HEK293 (cell line): ENCODE data around the gene BIN1.

Experiments
- CTCF ChIA-PET: fragments of 350-600 bp; formaldehyde crosslinking; extraction: SDS; loops from one replicate; lab custom pipeline; 2021; ENCODE audit warnings: antibody characterized with exemption; lab: Yijun Ruan, JAX
- POLR2A ChIA-PET: fragments of 300-600 bp; formaldehyde crosslinking; extraction: SDS; loops from one replicate; lab custom pipeline; 2020; ENCODE audit warnings: antibody characterized with exemption, inconsistent platforms; lab: Yijun Ruan, JAX
- H3K27ac ChIP-seq: fragments of 200-500 bp; sonication (Bioruptor generic); 2 replicates; pipeline ENCODE4 v1.5.1; 2014; ENCODE audit warnings: low read depth, low read length, control low read depth, inconsistent platforms; ENCODE audit errors: extremely low read depth
- H3K36me3 ChIP-seq, 2 experiments: fragments of 200-500 bp in 1 of 2; sonication (Bioruptor generic) in 1 of 2; 1 replicate in 1 of 2; 2 replicates in 1 of 2; pipeline ENCODE4 v1.5.1; 2014 to 2017; ENCODE audit warnings: inconsistent platforms in 2 of 2, low read length in 2 of 2; ENCODE audit not compliant: control insufficient read depth in 2 of 2, insufficient read depth in 1 of 2
- H3K4me1 ChIP-seq: fragments of 200-500 bp; sonication (Bioruptor generic); 2 replicates; pipeline ENCODE4 v1.5.1; 2014; ENCODE audit warnings: mild to moderate bottlenecking, low read length, inconsistent platforms; ENCODE audit not compliant: control insufficient read depth, insufficient read depth
- H3K4me3 ChIP-seq: 2 replicates; pipeline ENCODE4 v1.5.1; 2011; ENCODE audit warnings: low read depth, mild to moderate bottlenecking, control low read depth, low read length, moderate library complexity
- H3K9me3 ChIP-seq: fragments of 200-500 bp; sonication (Bioruptor generic); 2 replicates; pipeline ENCODE4 v1.5.1; 2014; ENCODE audit warnings: low read depth, low read length, inconsistent platforms; ENCODE audit not compliant: control insufficient read depth, insufficient read depth
- BCL11A ChIP-seq: fragments of 450-650 bp; formaldehyde crosslinking; IDR thresholded peaks from 2 replicates; pipeline ENCODE4 v1.5.1; 2016; ENCODE audit warnings: low read depth, missing biosample characterization, missing genetic modification characterization
- HOXA7 ChIP-seq: sonication (generic); formaldehyde crosslinking; IDR thresholded peaks from 2 replicates; pipeline ENCODE4 v1.8.1; 2022; ENCODE audit warnings: missing genetic modification reagents, borderline replicate concordance
- WT1 ChIP-seq: fragments of 450-650 bp; formaldehyde crosslinking; IDR thresholded peaks from 2 replicates; pipeline ENCODE4 v1.5.1; 2016; ENCODE audit warnings: missing biosample characterization, missing genetic modification characterization
- ZBTB26 ChIP-seq: fragments of 450-650 bp; formaldehyde crosslinking; optimal IDR thresholded peaks from 2 replicates; pipeline ENCODE3; 2016; ENCODE audit warnings: missing biosample characterization, mild to moderate bottlenecking, missing genetic modification characterization
- ZBTB49 ChIP-seq: fragments of 450-650 bp; formaldehyde crosslinking; IDR thresholded peaks from 2 replicates; pipeline ENCODE4 v1.5.1; 2016; ENCODE audit warnings: missing biosample characterization, missing genetic modification characterization, low read depth
- ZBTB6 ChIP-seq: fragments of 450-650 bp; formaldehyde crosslinking; IDR thresholded peaks from 2 replicates; pipeline ENCODE4 v1.5.1; 2017; ENCODE audit warnings: missing biosample characterization, missing genetic modification characterization
- ZNF114 ChIP-seq: fragments of 450-650 bp; formaldehyde crosslinking; IDR thresholded peaks from 2 replicates; pipeline ENCODE4 v1.5.0; 2017; ENCODE audit warnings: missing biosample characterization, missing genetic modification characterization
- ZNF138 ChIP-seq: fragments of 450-650 bp; formaldehyde crosslinking; IDR thresholded peaks from 2 replicates; pipeline ENCODE4 v1.5.1; 2016; ENCODE audit warnings: missing biosample characterization, missing genetic modification characterization, borderline replicate concordance
- ZNF16 ChIP-seq: fragments of 450-650 bp; formaldehyde crosslinking; IDR thresholded peaks from 2 replicates; pipeline ENCODE4 v1.5.1; 2016; ENCODE audit warnings: low read depth, missing biosample characterization, missing genetic modification characterization
- ZNF223 ChIP-seq: fragments of 450-650 bp; formaldehyde crosslinking; IDR thresholded peaks from 2 replicates; pipeline ENCODE4 v1.5.1; 2016; ENCODE audit warnings: missing biosample characterization, missing genetic modification characterization
- ZNF23 ChIP-seq: fragments of 450-650 bp; formaldehyde crosslinking; IDR thresholded peaks from 2 replicates; pipeline ENCODE4 v1.5.1; 2016; ENCODE audit warnings: missing biosample characterization, missing genetic modification characterization, borderline replicate concordance
- ZNF248 ChIP-seq: fragments of 450-650 bp; formaldehyde crosslinking; IDR thresholded peaks from 2 replicates; pipeline ENCODE4 v1.5.1; 2017; ENCODE audit warnings: missing biosample characterization, missing genetic modification characterization
- ZNF292 ChIP-seq: fragments of 450-650 bp; formaldehyde crosslinking; IDR thresholded peaks from 2 replicates; pipeline ENCODE4 v1.5.1; 2016; ENCODE audit warnings: low read depth, missing biosample characterization, missing genetic modification characterization, borderline replicate concordance
- ZNF324 ChIP-seq: fragments of 450-650 bp; formaldehyde crosslinking; IDR thresholded peaks from 2 replicates; pipeline ENCODE4 v1.5.1; 2016; ENCODE audit warnings: missing biosample characterization, missing genetic modification characterization
- ZNF350 ChIP-seq: fragments of 450-650 bp; formaldehyde crosslinking; IDR thresholded peaks from 2 replicates; pipeline ENCODE4 v1.5.0; 2017; ENCODE audit warnings: missing biosample characterization, mild to moderate bottlenecking, missing genetic modification characterization
- ZNF362 ChIP-seq: fragments of 450-650 bp; formaldehyde crosslinking; IDR thresholded peaks from 2 replicates; pipeline ENCODE4 v1.5.1; 2016; ENCODE audit warnings: missing biosample characterization, missing genetic modification characterization
- ZNF548 ChIP-seq: fragments of 450-650 bp; formaldehyde crosslinking; IDR thresholded peaks from 2 replicates; pipeline ENCODE4 v1.5.1; 2016; ENCODE audit warnings: missing biosample characterization, missing genetic modification characterization
- ZNF561 ChIP-seq: fragments of 450-650 bp; IDR thresholded peaks from 2 replicates; pipeline ENCODE4 v1.5.1; 2018; ENCODE audit warnings: missing biosample characterization, missing genetic modification characterization, borderline replicate concordance
- ZNF610 ChIP-seq: fragments of 450-650 bp; formaldehyde crosslinking; IDR thresholded peaks from 2 replicates; pipeline ENCODE4 v1.5.1; 2016; ENCODE audit warnings: missing biosample characterization, missing genetic modification characterization, borderline replicate concordance
- ZNF626 ChIP-seq: fragments of 450-650 bp; sonication (Bioruptor Pico); formaldehyde crosslinking; IDR thresholded peaks from 2 replicates; pipeline ENCODE4 v1.5.1; 2018; ENCODE audit warnings: missing biosample characterization, missing genetic modification characterization, inconsistent platforms
- ZNF654 ChIP-seq: fragments of 450-650 bp; formaldehyde crosslinking; IDR thresholded peaks from 2 replicates; pipeline ENCODE4 v1.5.1; 2016; ENCODE audit warnings: low read depth, missing biosample characterization, missing genetic modification characterization
- ZNF660 ChIP-seq: fragments of 450-650 bp; IDR thresholded peaks from 2 replicates; pipeline ENCODE4 v1.5.1; 2018; ENCODE audit warnings: missing biosample characterization, mild to moderate bottlenecking, missing genetic modification characterization
- ZNF677 ChIP-seq: fragments of 450-650 bp; IDR thresholded peaks from 2 replicates; pipeline ENCODE4 v1.5.0; 2018; ENCODE audit warnings: missing biosample characterization, mild to moderate bottlenecking, missing genetic modification characterization, moderate library complexity
- ZNF791 ChIP-seq: fragments of 450-650 bp; formaldehyde crosslinking; IDR thresholded peaks from 2 replicates; pipeline ENCODE4 v1.5.1; 2016; ENCODE audit warnings: missing biosample characterization, missing genetic modification characterization
- ZNF830 ChIP-seq: fragments of 450-650 bp; IDR thresholded peaks from 2 replicates; pipeline ENCODE4 v1.5.0; 2018; ENCODE audit warnings: missing biosample characterization, missing genetic modification characterization, low read depth, mild to moderate bottlenecking, moderate library complexity
- TF ChIP-seq, protein P1 (sequence below): fragments of 450-650 bp; formaldehyde crosslinking; IDR thresholded peaks from 2 replicates; pipeline ENCODE4 v1.5.1; 2017; ENCODE audit warnings: missing biosample characterization, missing genetic modification characterization

The BIN1 gene

GRCh38 chr2:127015106-127015910, 91.6 kb downstream of the BIN1 start:
- no peaks in the 10 kb centered on the region for H3K4me1 ChIP-seq
- H3K4me3 ChIP-seq: no peak overlapping the region
- POLR2A ChIA-PET: no interaction called here
- TF ChIP-seq ZNF610 (tag by site-specific recombination): no peak
- TF ChIP-seq BCL11A: no peak
- TF ChIP-seq ZNF654 (tag by site-specific recombination): no peak
- TF ChIP-seq ZNF248 (tag by site-specific recombination): no peak
- TF ChIP-seq ZNF561: no peak
- TF ChIP-seq ZNF223: no peak
- TF ChIP-seq ZNF324 (tag by site-specific recombination): no peak
- TF ChIP-seq ZBTB49 (tag by site-specific recombination): no peak
- no peak for TF ChIP-seq ZNF660 (tag by site-specific recombination)
- no peak for TF ChIP-seq ZNF830
- no peak for TF ChIP-seq ZNF677 (tag by site-specific recombination)
- no peak for TF ChIP-seq ZNF548 (tag by site-specific recombination)
- no peak for TF ChIP-seq ZNF23 (tag by site-specific recombination)
- TF ChIP-seq ZNF292 (tag by site-specific recombination): no peak
- TF ChIP-seq, protein P1, sequence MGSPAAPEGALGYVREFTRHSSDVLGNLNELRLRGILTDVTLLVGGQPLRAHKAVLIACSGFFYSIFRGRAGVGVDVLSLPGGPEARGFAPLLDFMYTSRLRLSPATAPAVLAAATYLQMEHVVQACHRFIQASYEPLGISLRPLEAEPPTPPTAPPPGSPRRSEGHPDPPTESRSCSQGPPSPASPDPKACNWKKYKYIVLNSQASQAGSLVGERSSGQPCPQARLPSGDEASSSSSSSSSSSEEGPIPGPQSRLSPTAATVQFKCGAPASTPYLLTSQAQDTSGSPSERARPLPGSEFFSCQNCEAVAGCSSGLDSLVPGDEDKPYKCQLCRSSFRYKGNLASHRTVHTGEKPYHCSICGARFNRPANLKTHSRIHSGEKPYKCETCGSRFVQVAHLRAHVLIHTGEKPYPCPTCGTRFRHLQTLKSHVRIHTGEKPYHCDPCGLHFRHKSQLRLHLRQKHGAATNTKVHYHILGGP: no peak
- no peak for TF ChIP-seq ZNF626 (tag by site-specific recombination)
- TF ChIP-seq ZBTB26 (tag by site-specific recombination): no peak
- TF ChIP-seq ZNF791 (tag by site-specific recombination): no peak
- H3K9me3 ChIP-seq: no peaks in the 10 kb centered on the region
- CTCF ChIA-PET: no interaction called here
- H3K27ac ChIP-seq: no peak overlapping the region
- H3K36me3 ChIP-seq: no peaks in the 10 kb centered on the region

DNA sequence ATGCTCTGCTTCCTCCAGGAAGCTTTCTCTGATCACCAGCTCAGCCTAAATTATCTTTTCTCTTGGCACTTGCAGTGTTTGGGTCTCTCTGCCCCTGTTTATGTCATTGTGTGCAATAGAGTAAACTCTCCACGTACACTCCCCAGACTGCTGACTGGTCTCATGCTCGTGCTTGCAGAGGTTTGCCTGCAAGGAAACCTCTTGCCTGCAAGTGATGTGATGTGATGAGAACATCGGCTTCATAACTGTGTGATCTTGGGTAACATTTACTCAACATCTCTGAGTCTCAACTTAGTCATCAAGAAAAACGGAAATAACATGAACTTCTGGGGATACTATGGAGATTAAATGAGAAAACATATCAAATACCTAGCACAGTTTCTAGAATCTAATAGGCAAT, 92.3 kb downstream of the BIN1 start:
- H3K27ac ChIP-seq: no peak overlapping the region
- CTCF ChIA-PET: interaction anchor here (0.6 kb wide), 1 partner anchor 1959 kb away, joined by 3 read pairs; no protein-coding TSS in a partner anchor
- no peak overlapping the region for H3K4me3 ChIP-seq
- H3K36me3 ChIP-seq: no peaks in the 10 kb centered on the region
- no peak for TF ChIP-seq ZNF16 (tag by site-specific recombination)
- no peak for TF ChIP-seq ZNF138 (tag by site-specific recombination)
- no peak for TF ChIP-seq ZNF223
- no peak for TF ChIP-seq ZBTB6 (tag by site-specific recombination)
- TF ChIP-seq ZNF114: no peak
- no peak for TF ChIP-seq ZNF362
- no peak for TF ChIP-seq WT1
- no peak for TF ChIP-seq ZNF350 (tag by site-specific recombination)
- no peak for TF ChIP-seq HOXA7
- POLR2A ChIA-PET: no interaction called here
- no peaks in the 10 kb centered on the region for H3K9me3 ChIP-seq
- no peaks in the 10 kb centered on the region for H3K4me1 ChIP-seq
